Measurements from ENCODE around the gene PAK5. TPM values are rescaled to one million over a fixed set of nuclear protein-coding genes. Genes with fewer than 3 reads are reported as not detected.

Gene PAK5
- total RNA-seq, 1 experiment from 2014 or later, result not detected

DNA sequence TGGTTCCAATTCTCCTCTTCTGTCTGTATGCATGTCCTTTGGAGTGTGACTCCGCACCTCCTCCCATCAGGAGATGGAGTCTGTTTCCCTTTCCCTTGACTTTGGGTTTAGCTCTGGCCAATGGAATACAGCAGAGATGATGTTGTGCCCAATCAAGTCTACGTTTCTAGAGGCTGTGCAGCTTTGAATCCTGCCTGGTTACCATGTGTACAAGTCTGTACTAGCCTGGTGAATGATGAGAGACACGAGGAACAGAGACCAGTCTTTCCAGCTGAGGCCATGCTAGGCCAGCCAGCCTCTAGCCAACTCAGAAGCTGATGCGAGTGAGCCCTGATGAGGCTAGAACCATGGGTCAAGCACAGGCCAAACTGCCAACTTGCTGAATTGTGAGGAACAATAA lies 241.3 kb downstream of the PAK5 start:
- intact Hi-C loops (cut with micrococcal nuclease), result no loop called here
- no peaks in the 10 kb centered on the region for H3K9me3 ChIP-seq (ENCODE audit: low read length)
- no peak overlapping the region for H3K4me2 ChIP-seq (ENCODE audit: low read length)
- CTCF ChIA-PET, result interaction anchor here (0.5 kb wide), 1 partner anchor 12 kb away, joined by 3 read pairs; no protein-coding TSS in a partner anchor
- H3K27ac ChIP-seq (ENCODE audit: low read length), result no peak overlapping the region
- BruUV-seq (replicated peaks), result no TSS peak
- no peaks in the 10 kb centered on the region for H3K27me3 ChIP-seq (ENCODE audit: low read length)
- H2AFZ ChIP-seq (ENCODE audit: low read length), result no peak overlapping the region
- H3K36me3 ChIP-seq (ENCODE audit: low read depth, low read length), result no peaks in the 10 kb centered on the region
- H3K9ac ChIP-seq (ENCODE audit: low read length), result no peak overlapping the region
- no peak for DNase-seq
- no peaks in the 10 kb centered on the region for H3K9me2 ChIP-seq (replicated peaks; ENCODE audit: low read length)
- POLR2A ChIA-PET (ENCODE audit: unreplicated experiment), result no interaction called here
- no peak for ATAC-seq
- TF ChIP-seq EZH2 (IDR thresholded peaks at IDR 0.05; ENCODE audit: low read length, unreplicated experiment) (no peak), EZH2phosphoT487 (IDR thresholded peaks at IDR 0.05; ENCODE audit: borderline replicate concordance, low read length) (no peak)
- TF ChIP-seq, protein P1, sequence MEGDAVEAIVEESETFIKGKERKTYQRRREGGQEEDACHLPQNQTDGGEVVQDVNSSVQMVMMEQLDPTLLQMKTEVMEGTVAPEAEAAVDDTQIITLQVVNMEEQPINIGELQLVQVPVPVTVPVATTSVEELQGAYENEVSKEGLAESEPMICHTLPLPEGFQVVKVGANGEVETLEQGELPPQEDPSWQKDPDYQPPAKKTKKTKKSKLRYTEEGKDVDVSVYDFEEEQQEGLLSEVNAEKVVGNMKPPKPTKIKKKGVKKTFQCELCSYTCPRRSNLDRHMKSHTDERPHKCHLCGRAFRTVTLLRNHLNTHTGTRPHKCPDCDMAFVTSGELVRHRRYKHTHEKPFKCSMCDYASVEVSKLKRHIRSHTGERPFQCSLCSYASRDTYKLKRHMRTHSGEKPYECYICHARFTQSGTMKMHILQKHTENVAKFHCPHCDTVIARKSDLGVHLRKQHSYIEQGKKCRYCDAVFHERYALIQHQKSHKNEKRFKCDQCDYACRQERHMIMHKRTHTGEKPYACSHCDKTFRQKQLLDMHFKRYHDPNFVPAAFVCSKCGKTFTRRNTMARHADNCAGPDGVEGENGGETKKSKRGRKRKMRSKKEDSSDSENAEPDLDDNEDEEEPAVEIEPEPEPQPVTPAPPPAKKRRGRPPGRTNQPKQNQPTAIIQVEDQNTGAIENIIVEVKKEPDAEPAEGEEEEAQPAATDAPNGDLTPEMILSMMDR (conservative IDR thresholded peaks at IDR 0.05; ENCODE audit: low read depth, low read length), result no peak
- no peak overlapping the region for H3K4me3 ChIP-seq (ENCODE audit: low read length)
- peaks cover 18% of the 10 kb centered on the region for H3K4me1 ChIP-seq (ENCODE audit: insufficient read depth, low read length)
- no peaks in the 10 kb centered on the region for H3F3A ChIP-seq (ENCODE audit: low read length, unreplicated experiment)
- no peaks in the 10 kb centered on the region for H3K79me2 ChIP-seq (ENCODE audit: low read length)
- H4K20me1 ChIP-seq (ENCODE audit: low read length), result no peaks in the 10 kb centered on the region

DNA sequence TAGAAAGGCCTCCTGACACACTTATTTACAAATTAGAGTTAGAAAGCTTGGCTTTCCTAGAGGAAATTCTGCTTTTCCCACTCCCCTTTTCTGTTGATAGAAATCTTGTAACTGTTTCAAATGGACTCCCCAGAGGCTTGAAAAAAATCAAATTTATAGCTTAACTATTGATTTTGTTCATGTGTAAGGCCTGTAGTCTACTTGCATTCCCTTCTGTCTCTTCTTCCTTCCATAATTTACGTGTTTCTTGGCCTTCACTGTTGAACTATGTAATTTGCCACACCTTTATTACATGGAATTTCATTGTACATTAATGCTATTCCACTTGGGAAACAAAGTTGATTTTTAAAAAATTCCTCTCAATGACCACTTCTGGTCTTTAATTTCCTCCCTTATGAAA lies 243.1 kb downstream of the PAK5 start:
- Histone ChIP-seq H3K4me1 (ENCODE audit: insufficient read depth, low read length) (peaks cover 36% of the 10 kb centered on the region), H2AFZ (ENCODE audit: low read length) (no peak overlapping the region), H3K79me2 (ENCODE audit: low read length) (no peaks in the 10 kb centered on the region), H3K9me3 (ENCODE audit: low read length) (no peaks in the 10 kb centered on the region), H3F3A (ENCODE audit: low read length, unreplicated experiment) (no peaks in the 10 kb centered on the region), H3K27me3 (ENCODE audit: low read length) (no peaks in the 10 kb centered on the region), H3K4me2 (ENCODE audit: low read length) (no peak overlapping the region), H3K27ac (ENCODE audit: low read length) (no peak overlapping the region), H3K9me2 (replicated peaks; ENCODE audit: low read length) (no peaks in the 10 kb centered on the region), H3K36me3 (ENCODE audit: low read depth, low read length) (no peaks in the 10 kb centered on the region), H3K4me3 (ENCODE audit: low read length) (no peak overlapping the region), H3K9ac (ENCODE audit: low read length) (no peak overlapping the region), H4K20me1 (ENCODE audit: low read length) (no peaks in the 10 kb centered on the region)
- DNase-seq (no peak), ATAC-seq (no peak)
- intact Hi-C loops (cut with micrococcal nuclease), result no loop called here
- BruUV-seq (replicated peaks), result no TSS peak
- ChIA-PET POLR2A (ENCODE audit: unreplicated experiment) (no interaction called here), CTCF (no interaction called here)
- TF ChIP-seq, protein P1 (conservative IDR thresholded peaks at IDR 0.05; ENCODE audit: low read depth, low read length), result no peak
- TF ChIP-seq EZH2phosphoT487 (IDR thresholded peaks at IDR 0.05; ENCODE audit: borderline replicate concordance, low read length) (no peak), EZH2 (IDR thresholded peaks at IDR 0.05; ENCODE audit: low read length, unreplicated experiment) (no peak)

GRCh38 chr20:9594284-9594875 lies 244.5 kb downstream of the PAK5 start:
- ChIA-PET POLR2A (ENCODE audit: unreplicated experiment) (no interaction called here), CTCF (no interaction called here)
- peak; percentile 9; the same call in 1 of the 2 replicates for ATAC-seq
- no peaks in the 10 kb centered on the region for H3K27me3 ChIP-seq (ENCODE audit: low read length)
- H3K9me3 ChIP-seq (ENCODE audit: low read length), result no peaks in the 10 kb centered on the region
- 0 out of 2 replicates have a peak overlapping the region, but pooled peaks have one; percentile 19 for H3K27ac ChIP-seq (ENCODE audit: low read length)
- H3K79me2 ChIP-seq (ENCODE audit: low read length), result no peaks in the 10 kb centered on the region
- no peaks in the 10 kb centered on the region for H3F3A ChIP-seq (ENCODE audit: low read length, unreplicated experiment)
- no peak overlapping the region; the same call in 1 of the 2 replicates for H3K4me3 ChIP-seq (ENCODE audit: low read length)
- peaks cover 48% of the 10 kb centered on the region for H3K4me1 ChIP-seq (ENCODE audit: insufficient read depth, low read length)
- no peaks in the 10 kb centered on the region for H3K9me2 ChIP-seq (replicated peaks; ENCODE audit: low read length)
- intact Hi-C loops (cut with micrococcal nuclease), result loop anchor here (5.0 kb wide), 1 partner anchor 187 kb away; no protein-coding TSS in a partner anchor
- peak; percentile 69 for DNase-seq
- peak overlapping the region; percentile 3; the same call in 1 of the 2 replicates for H3K4me2 ChIP-seq (ENCODE audit: low read length)
- BruUV-seq (replicated peaks), result no TSS peak
- no peak overlapping the region for H3K9ac ChIP-seq (ENCODE audit: low read length)
- H2AFZ ChIP-seq (ENCODE audit: low read length), result no peak overlapping the region
- H4K20me1 ChIP-seq (ENCODE audit: low read length), result no peaks in the 10 kb centered on the region
- TF ChIP-seq EZH2 (IDR thresholded peaks at IDR 0.05; ENCODE audit: low read length, unreplicated experiment), result no peak
- no peak for TF ChIP-seq EZH2phosphoT487 (IDR thresholded peaks at IDR 0.05; ENCODE audit: borderline replicate concordance, low read length)
- TF ChIP-seq, protein P1 (conservative IDR thresholded peaks at IDR 0.05; ENCODE audit: low read depth, low read length), result no peak
- no peaks in the 10 kb centered on the region for H3K36me3 ChIP-seq (ENCODE audit: low read depth, low read length)

Measured in PC-3 (cell line).